WTC11 (cell line): ENCODE data around the gene TIMM10. TPM values are rescaled to one million over a fixed set of nuclear protein-coding genes. Genes with fewer than 3 reads are reported as not detected.

Experiments
- ATAC-seq: fragments of 200-7000 bp; cut with Tn5 transposase; 2 replicates; pipeline ENCODE4 v1.10.0; 2021; ENCODE audit warnings: mild to moderate bottlenecking, moderate library complexity
- CTCF ChIA-PET: fragments of 300-600 bp; sonication (Branson Sonifier 250); formaldehyde crosslinking; loops from one replicate; lab custom pipeline; 2021; ENCODE audit warnings: antibody characterized with exemption; lab: Charles Lee
- POLR2A ChIA-PET: fragments of 350-600 bp; sonication (Branson Sonifier 250); formaldehyde crosslinking; loops from one replicate; lab custom pipeline; 2021; ENCODE audit warnings: antibody characterized with exemption; lab: Charles Lee
- DNase-seq: peaks from one replicate; pipeline ENCODE4 v3.0.0; 2021; ENCODE audit warnings: low spot score
- H3K27ac Mint-ChIP-seq: 2 replicates; pipeline ENCODE4 v1.8.0; 2021; ENCODE audit warnings: mixed read lengths
- H3K27me3 Mint-ChIP-seq: 2 replicates; pipeline ENCODE4 v1.8.0; 2021; ENCODE audit warnings: low read depth, mild to moderate bottlenecking, moderate library complexity, mixed read lengths
- H3K36me3 Mint-ChIP-seq: 2 replicates; pipeline ENCODE4 v1.8.0; 2021; ENCODE audit warnings: mixed read lengths
- H3K4me1 Mint-ChIP-seq: 2 replicates; pipeline ENCODE4 v1.8.0; 2022; ENCODE audit warnings: mixed read lengths
- H3K4me3 Mint-ChIP-seq: 2 replicates; pipeline ENCODE4 v1.8.0; 2021; ENCODE audit warnings: mild to moderate bottlenecking, moderate library complexity, mixed read lengths
- H3K9me3 Mint-ChIP-seq: 2 replicates; pipeline ENCODE4 v1.8.0; 2021; ENCODE audit warnings: mixed read lengths
- CREB1 ChIP-seq: sonication (generic); formaldehyde crosslinking; IDR thresholded peaks from 2 replicates; pipeline ENCODE4 v1.8.0; 2023; ENCODE audit warnings: mild to moderate bottlenecking, missing genetic modification reagents
- CREM ChIP-seq: sonication (generic); formaldehyde crosslinking; IDR thresholded peaks from 2 replicates; pipeline ENCODE4 v1.8.1; 2022; ENCODE audit warnings: mild to moderate bottlenecking, missing genetic modification reagents, moderate library complexity
- MXD4 ChIP-seq: fragments of 250-450 bp; sonication (Bioruptor Pico); IDR thresholded peaks from 2 replicates; pipeline ENCODE4 v1.8.0; 2021; ENCODE audit warnings: mild to moderate bottlenecking, moderate library complexity, borderline replicate concordance
- NFYB ChIP-seq: sonication (generic); formaldehyde crosslinking; conservative IDR thresholded peaks from 2 replicates; pipeline ENCODE4 v1.8.0; 2022; ENCODE audit warnings: low read depth, missing genetic modification reagents
- NR2C2 ChIP-seq: sonication (generic); formaldehyde crosslinking; IDR thresholded peaks from 2 replicates; pipeline ENCODE4 v1.8.0; 2022; ENCODE audit warnings: mild to moderate bottlenecking, missing genetic modification reagents
- OVOL2 ChIP-seq: fragments of 250-450 bp; sonication (Bioruptor Pico); IDR thresholded peaks from 2 replicates; pipeline ENCODE4 v1.9.0; 2021; ENCODE audit warnings: mild to moderate bottlenecking, borderline replicate concordance
- ZBTB21 ChIP-seq: sonication (generic); formaldehyde crosslinking; IDR thresholded peaks from 2 replicates; pipeline ENCODE4 v1.8.1; 2023; ENCODE audit warnings: mild to moderate bottlenecking, missing genetic modification reagents, borderline replicate concordance
- ZNF263 ChIP-seq: sonication (generic); formaldehyde crosslinking; IDR thresholded peaks from 2 replicates; pipeline ENCODE4 v1.8.1; 2022; ENCODE audit warnings: low read depth, mild to moderate bottlenecking, moderate library complexity, missing genetic modification reagents
- total RNA-seq: library from RNA; stranded (reverse); gene quantifications from 3 replicates; pipeline ENCODE4 v1.2.3, GENCODE V29; 2021
- TF ChIP-seq, protein P1 (sequence below): sonication (generic); formaldehyde crosslinking; IDR thresholded peaks from 2 replicates; pipeline ENCODE4 v1.8.1; 2022; ENCODE audit warnings: mild to moderate bottlenecking, moderate library complexity, missing genetic modification reagents
- TF ChIP-seq, protein P2 (sequence below): sonication (generic); formaldehyde crosslinking; IDR thresholded peaks from 2 replicates; pipeline ENCODE4 v1.8.1; 2022; ENCODE audit warnings: missing genetic modification reagents, borderline replicate concordance
- TF ChIP-seq, protein P3 (sequence below): sonication (generic); formaldehyde crosslinking; IDR thresholded peaks from 2 replicates; pipeline ENCODE4 v1.8.1; 2023; ENCODE audit warnings: mild to moderate bottlenecking, missing genetic modification reagents, moderate library complexity
- TF ChIP-seq, protein P4 (sequence below): fragments of 200-600 bp; IDR thresholded peaks from 2 replicates; pipeline ENCODE4 v1.8.0; 2022; ENCODE audit warnings: antibody characterized with exemption
- TF ChIP-seq, protein P5 (sequence below): sonication (generic); formaldehyde crosslinking; IDR thresholded peaks from 2 replicates; pipeline ENCODE4 v1.8.1; 2022; ENCODE audit warnings: mild to moderate bottlenecking, missing genetic modification reagents, moderate library complexity, borderline replicate concordance
- TF ChIP-seq, protein P6 (sequence below): sonication (generic); formaldehyde crosslinking; IDR thresholded peaks from 2 replicates; pipeline ENCODE4 v1.8.0; 2023; ENCODE audit warnings: missing genetic modification reagents, mild to moderate bottlenecking, borderline replicate concordance

TIMM10 gene
- total RNA-seq, 1 experiment from 2014 or later: 92.8 TPM

DNA sequence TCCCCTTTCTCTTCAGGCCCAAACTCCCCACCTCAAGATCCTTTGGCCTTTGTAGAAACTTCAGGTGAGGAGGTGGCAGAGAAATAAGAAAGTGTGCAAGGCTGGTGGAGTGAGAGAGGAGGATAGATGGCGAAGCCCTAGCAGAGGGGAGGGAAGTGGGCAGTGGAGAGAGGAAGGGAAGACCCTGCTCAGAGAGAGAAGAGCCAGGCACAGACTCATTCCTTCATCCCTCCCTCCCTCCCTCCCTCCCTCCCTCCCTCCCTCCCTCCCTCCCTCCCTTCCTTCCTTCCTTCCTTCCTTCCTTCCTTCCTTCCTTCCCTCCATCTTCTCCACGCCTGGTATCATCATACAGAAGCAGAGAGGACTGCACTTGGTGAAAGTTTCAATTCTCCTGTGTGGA lies 49.2 kb downstream of the TIMM10 start (continued):
- TF ChIP-seq, protein P1, sequence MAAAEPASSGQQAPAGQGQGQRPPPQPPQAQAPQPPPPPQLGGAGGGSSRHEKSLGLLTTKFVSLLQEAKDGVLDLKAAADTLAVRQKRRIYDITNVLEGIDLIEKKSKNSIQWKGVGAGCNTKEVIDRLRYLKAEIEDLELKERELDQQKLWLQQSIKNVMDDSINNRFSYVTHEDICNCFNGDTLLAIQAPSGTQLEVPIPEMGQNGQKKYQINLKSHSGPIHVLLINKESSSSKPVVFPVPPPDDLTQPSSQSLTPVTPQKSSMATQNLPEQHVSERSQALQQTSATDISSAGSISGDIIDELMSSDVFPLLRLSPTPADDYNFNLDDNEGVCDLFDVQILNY (CRISPR knock-in tag): no peak
- TF ChIP-seq, protein P2, sequence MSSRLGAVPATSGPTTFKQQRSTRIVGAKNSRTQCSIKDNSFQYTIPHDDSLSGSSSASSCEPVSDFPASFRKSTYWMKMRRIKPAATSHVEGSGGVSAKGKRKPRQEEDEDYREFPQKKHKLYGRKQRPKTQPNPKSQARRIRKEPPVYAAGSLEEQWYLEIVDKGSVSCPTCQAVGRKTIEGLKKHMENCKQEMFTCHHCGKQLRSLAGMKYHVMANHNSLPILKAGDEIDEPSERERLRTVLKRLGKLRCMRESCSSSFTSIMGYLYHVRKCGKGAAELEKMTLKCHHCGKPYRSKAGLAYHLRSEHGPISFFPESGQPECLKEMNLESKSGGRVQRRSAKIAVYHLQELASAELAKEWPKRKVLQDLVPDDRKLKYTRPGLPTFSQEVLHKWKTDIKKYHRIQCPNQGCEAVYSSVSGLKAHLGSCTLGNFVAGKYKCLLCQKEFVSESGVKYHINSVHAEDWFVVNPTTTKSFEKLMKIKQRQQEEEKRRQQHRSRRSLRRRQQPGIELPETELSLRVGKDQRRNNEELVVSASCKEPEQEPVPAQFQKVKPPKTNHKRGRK (CRISPR knock-in tag): no peak
- TF ChIP-seq, protein P3, sequence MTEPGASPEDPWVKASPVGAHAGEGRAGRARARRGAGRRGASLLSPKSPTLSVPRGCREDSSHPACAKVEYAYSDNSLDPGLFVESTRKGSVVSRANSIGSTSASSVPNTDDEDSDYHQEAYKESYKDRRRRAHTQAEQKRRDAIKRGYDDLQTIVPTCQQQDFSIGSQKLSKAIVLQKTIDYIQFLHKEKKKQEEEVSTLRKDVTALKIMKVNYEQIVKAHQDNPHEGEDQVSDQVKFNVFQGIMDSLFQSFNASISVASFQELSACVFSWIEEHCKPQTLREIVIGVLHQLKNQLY (CRISPR knock-in tag): no peak
- TF ChIP-seq CREM: no peak

DNA sequence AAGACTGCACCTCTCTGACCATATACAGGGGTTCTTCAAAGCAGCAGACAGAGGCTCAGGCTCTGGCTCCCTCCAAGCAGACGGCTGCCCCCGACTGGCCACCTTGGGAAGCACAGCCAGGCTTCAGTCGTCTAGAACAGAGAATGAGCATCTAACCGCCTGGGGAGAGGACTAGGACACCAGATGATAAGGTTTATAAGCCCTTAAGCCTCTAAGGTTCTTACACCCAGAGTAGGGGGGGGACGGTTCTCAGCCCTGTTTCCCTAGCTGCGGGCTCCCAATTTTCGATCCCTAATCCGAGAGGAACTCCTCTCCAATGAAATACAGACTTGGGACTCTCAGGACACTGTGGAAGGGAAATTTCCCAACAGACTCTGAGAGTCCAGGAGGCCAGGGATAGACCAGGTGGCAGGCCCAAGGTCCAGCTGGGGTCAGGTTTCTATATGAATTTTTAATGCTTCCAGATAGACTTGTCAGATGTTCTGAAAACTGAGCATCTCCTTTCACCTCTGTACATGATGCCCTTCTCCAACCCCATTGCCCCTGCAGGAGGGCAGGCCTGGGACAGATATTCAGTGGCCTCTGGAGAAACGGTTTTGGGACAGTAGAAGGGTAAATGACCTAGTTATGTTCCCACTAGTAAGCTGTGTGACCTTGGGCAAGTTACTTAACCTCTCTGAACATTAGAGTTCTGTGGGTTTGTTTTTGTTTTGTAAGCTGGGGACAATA lies 50.0 kb downstream of the TIMM10 start:
- Mint-ChIP-seq H3K4me1 (peaks cover 56% of the 10 kb centered on the region), H3K9me3 (no peaks in the 10 kb centered on the region), H3K4me3 (no peak overlapping the region), H3K36me3 (peaks cover 5% of the 10 kb centered on the region; the same call in 1 of the 2 replicates), H3K27me3 (peaks cover 74% of the 10 kb centered on the region), H3K27ac (0 out of 2 replicates have a peak overlapping the region, but pooled peaks have one; percentile 14)
- POLR2A ChIA-PET: interaction anchor here (0.9 to 1.0 kb wide), 2 partner anchors 19 to 23 kb away, joined by 3 read pairs; no protein-coding TSS in a partner anchor
- no peak for TF ChIP-seq MXD4
- TF ChIP-seq, protein P4, sequence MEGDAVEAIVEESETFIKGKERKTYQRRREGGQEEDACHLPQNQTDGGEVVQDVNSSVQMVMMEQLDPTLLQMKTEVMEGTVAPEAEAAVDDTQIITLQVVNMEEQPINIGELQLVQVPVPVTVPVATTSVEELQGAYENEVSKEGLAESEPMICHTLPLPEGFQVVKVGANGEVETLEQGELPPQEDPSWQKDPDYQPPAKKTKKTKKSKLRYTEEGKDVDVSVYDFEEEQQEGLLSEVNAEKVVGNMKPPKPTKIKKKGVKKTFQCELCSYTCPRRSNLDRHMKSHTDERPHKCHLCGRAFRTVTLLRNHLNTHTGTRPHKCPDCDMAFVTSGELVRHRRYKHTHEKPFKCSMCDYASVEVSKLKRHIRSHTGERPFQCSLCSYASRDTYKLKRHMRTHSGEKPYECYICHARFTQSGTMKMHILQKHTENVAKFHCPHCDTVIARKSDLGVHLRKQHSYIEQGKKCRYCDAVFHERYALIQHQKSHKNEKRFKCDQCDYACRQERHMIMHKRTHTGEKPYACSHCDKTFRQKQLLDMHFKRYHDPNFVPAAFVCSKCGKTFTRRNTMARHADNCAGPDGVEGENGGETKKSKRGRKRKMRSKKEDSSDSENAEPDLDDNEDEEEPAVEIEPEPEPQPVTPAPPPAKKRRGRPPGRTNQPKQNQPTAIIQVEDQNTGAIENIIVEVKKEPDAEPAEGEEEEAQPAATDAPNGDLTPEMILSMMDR: peak; percentile 73
- CTCF ChIA-PET: interaction anchor here (0.7 to 9.7 kb wide), 9 partner anchors 13 to 164 kb away, joined by 3 to 260 read pairs (median 5); partner anchors contain the start of gene RTN4RL2
- ATAC-seq (peak; percentile 60), DNase-seq (peak; percentile 93)

DNA sequence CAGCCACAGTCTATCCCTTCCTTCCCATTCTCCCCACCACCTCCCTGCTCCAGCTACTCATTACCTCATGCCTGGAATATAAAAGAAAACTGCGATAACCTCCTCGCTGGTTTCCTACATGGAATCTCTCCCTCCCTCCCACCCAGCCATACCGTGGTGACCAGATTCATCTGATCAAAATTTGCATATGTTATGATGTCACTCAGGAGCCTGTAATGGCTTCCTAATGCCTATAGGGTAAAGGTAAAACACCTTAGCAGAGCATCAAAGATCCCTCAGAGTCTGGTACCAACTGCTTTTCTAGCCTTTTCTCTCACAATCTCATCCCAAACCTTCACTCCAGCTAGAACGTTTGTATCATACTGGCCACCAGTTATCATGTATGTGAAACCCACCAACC lies 50.6 kb downstream of the TIMM10 start:
- Mint-ChIP-seq H3K27ac (peak overlapping the region; percentile 14; the same call in 1 of the 2 replicates), H3K36me3 (0 out of 2 replicates have a peak, but pooled peaks cover 1% of the 10 kb centered on the region), H3K27me3 (peaks cover 81% of the 10 kb centered on the region), H3K4me1 (peaks cover 58% of the 10 kb centered on the region), H3K9me3 (no peaks in the 10 kb centered on the region), H3K4me3 (no peak overlapping the region)
- ChIA-PET CTCF (interaction anchor here (0.7 to 9.7 kb wide), 8 partner anchors 12 to 165 kb away, joined by 3 to 260 read pairs (median 8); partner anchors contain the start of gene RTN4RL2), POLR2A (no interaction called here)
- ATAC-seq (no peak), DNase-seq (no peak)
- TF ChIP-seq ZBTB21 (CRISPR knock-in tag) (no peak), NR2C2 (CRISPR knock-in tag) (no peak), OVOL2 (no peak), ZNF263 (CRISPR knock-in tag) (no peak), NFYB (no peak), CREB1 (no peak)
- TF ChIP-seq, protein P5, sequence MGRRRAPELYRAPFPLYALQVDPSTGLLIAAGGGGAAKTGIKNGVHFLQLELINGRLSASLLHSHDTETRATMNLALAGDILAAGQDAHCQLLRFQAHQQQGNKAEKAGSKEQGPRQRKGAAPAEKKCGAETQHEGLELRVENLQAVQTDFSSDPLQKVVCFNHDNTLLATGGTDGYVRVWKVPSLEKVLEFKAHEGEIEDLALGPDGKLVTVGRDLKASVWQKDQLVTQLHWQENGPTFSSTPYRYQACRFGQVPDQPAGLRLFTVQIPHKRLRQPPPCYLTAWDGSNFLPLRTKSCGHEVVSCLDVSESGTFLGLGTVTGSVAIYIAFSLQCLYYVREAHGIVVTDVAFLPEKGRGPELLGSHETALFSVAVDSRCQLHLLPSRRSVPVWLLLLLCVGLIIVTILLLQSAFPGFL (CRISPR knock-in tag): no peak
- TF ChIP-seq, protein P6, sequence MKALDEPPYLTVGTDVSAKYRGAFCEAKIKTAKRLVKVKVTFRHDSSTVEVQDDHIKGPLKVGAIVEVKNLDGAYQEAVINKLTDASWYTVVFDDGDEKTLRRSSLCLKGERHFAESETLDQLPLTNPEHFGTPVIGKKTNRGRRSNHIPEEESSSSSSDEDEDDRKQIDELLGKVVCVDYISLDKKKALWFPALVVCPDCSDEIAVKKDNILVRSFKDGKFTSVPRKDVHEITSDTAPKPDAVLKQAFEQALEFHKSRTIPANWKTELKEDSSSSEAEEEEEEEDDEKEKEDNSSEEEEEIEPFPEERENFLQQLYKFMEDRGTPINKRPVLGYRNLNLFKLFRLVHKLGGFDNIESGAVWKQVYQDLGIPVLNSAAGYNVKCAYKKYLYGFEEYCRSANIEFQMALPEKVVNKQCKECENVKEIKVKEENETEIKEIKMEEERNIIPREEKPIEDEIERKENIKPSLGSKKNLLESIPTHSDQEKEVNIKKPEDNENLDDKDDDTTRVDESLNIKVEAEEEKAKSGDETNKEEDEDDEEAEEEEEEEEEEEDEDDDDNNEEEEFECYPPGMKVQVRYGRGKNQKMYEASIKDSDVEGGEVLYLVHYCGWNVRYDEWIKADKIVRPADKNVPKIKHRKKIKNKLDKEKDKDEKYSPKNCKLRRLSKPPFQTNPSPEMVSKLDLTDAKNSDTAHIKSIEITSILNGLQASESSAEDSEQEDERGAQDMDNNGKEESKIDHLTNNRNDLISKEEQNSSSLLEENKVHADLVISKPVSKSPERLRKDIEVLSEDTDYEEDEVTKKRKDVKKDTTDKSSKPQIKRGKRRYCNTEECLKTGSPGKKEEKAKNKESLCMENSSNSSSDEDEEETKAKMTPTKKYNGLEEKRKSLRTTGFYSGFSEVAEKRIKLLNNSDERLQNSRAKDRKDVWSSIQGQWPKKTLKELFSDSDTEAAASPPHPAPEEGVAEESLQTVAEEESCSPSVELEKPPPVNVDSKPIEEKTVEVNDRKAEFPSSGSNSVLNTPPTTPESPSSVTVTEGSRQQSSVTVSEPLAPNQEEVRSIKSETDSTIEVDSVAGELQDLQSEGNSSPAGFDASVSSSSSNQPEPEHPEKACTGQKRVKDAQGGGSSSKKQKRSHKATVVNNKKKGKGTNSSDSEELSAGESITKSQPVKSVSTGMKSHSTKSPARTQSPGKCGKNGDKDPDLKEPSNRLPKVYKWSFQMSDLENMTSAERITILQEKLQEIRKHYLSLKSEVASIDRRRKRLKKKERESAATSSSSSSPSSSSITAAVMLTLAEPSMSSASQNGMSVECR (CRISPR knock-in tag): no peak
